ENCODE results near the gene FCHSD2. TPM values are rescaled to one million over a fixed set of nuclear protein-coding genes. Genes with fewer than 3 reads are reported as not detected.

The FCHSD2 gene
- total RNA-seq, 1 donor from 2014 or later, result 59.0 TPM

- Histone ChIP-seq H3K27ac (no peak overlapping the region), H3K36me3 (no peaks in the 10 kb centered on the region), H3K4me1 (peaks cover 28% of the 10 kb centered on the region), H3K9me3 (no peaks in the 10 kb centered on the region), H3K4me3 (no peak overlapping the region), H3K27me3 (ENCODE audit: low read depth) (no peaks in the 10 kb centered on the region)
- DNase-seq (no peak), ATAC-seq (no peak)
- no peak for TF ChIP-seq CTCF (IDR thresholded peaks at IDR 0.05)
- intact Hi-C loops (cut with DNase I), result no loop called here
These were observed 46.5 kb downstream of the FCHSD2 start for GRCh38 chr11:73095613-73096012.

GRCh38 chr11:73091521-73092305, 50.4 kb downstream of the FCHSD2 start:
- intact Hi-C loops (cut with DNase I), result no loop called here
- ATAC-seq (no peak), DNase-seq (no peak)
- no peak overlapping the region for H3K4me3 ChIP-seq
- H3K27me3 ChIP-seq (ENCODE audit: low read depth), result no peaks in the 10 kb centered on the region
- H3K36me3 ChIP-seq, result no peaks in the 10 kb centered on the region
- H3K9me3 ChIP-seq, result no peaks in the 10 kb centered on the region
- H3K4me1 ChIP-seq, result peaks cover 31% of the 10 kb centered on the region
- H3K27ac ChIP-seq, result no peak overlapping the region
- no peak for TF ChIP-seq CTCF (IDR thresholded peaks at IDR 0.05)

GRCh38 chr11:73087730-73088129, 54.4 kb downstream of the FCHSD2 start:
- ATAC-seq, result peak; percentile 87 to 92
- Histone ChIP-seq H3K27me3 (ENCODE audit: low read depth) (no peaks in the 10 kb centered on the region), H3K27ac (peak overlapping the region; percentile 18), H3K36me3 (no peaks in the 10 kb centered on the region), H3K4me3 (no peak overlapping the region), H3K4me1 (peaks cover 20% of the 10 kb centered on the region), H3K9me3 (no peaks in the 10 kb centered on the region)
- intact Hi-C loops (cut with DNase I), result no loop called here
- DNase-seq, result no peak
- TF ChIP-seq CTCF (IDR thresholded peaks at IDR 0.05), result no peak

GRCh38 chr11:73085189-73085875, 56.8 kb downstream of the FCHSD2 start:
- no peak for DNase-seq
- no peaks in the 10 kb centered on the region for H3K9me3 ChIP-seq
- intact Hi-C loops (cut with DNase I), result no loop called here
- H3K4me1 ChIP-seq, result peaks cover 20% of the 10 kb centered on the region
- no peak overlapping the region for H3K4me3 ChIP-seq
- H3K36me3 ChIP-seq, result no peaks in the 10 kb centered on the region
- H3K27me3 ChIP-seq (ENCODE audit: low read depth), result no peaks in the 10 kb centered on the region
- TF ChIP-seq CTCF (IDR thresholded peaks at IDR 0.05), result no peak
- ATAC-seq, result peak; percentile 47 to 56
- H3K27ac ChIP-seq, result no peak overlapping the region

- H3K9me3 ChIP-seq, result no peaks in the 10 kb centered on the region
These were observed 63.5 kb downstream of the FCHSD2 start for GRCh38 chr11:73078631-73079030.

More at GRCh38 chr11:73078631-73079030, 63.5 kb downstream of the FCHSD2 start:
- Histone ChIP-seq H3K27me3 (ENCODE audit: low read depth) (no peaks in the 10 kb centered on the region), H3K4me1 (peaks cover 15% of the 10 kb centered on the region), H3K36me3 (no peaks in the 10 kb centered on the region), H3K27ac (no peak overlapping the region), H3K4me3 (no peak overlapping the region)
- TF ChIP-seq CTCF (IDR thresholded peaks at IDR 0.05), result no peak
- ATAC-seq (no peak), DNase-seq (no peak)
- intact Hi-C loops (cut with DNase I), result no loop called here
